Gastrocnemius medialis (tissue), 4 donors: Measurements from ENCODE around the gene ANO9. TPM values are rescaled to one million over a fixed set of nuclear protein-coding genes. Genes with fewer than 3 reads are reported as not detected.

ENCODE experiments used
- ATAC-seq, 2 donors: fragments of 150-250 bp; one replicate each; pipeline ENCODE4 v1.9.1; 2016
- DNase-seq, 2 donors: peaks; one replicate each; pipeline ENCODE4 v3.0.0-alpha.2; 2019
- H3K27ac ChIP-seq, 4 donors: fragments of 200-600 bp; sonication (generic); 1 replicate in 1 of 4; 2 replicates in 3 of 4; pipeline ENCODE4 v1.5.1; 2016 to 2018; ENCODE audit warnings: mild to moderate bottlenecking in 2 of 4, moderate library complexity in 1 of 4
- H3K27me3 ChIP-seq, 3 donors: fragments of 200-600 bp; sonication (generic) in 2 of 3; 1 replicate in 1 of 3; 2 replicates in 2 of 3; pipeline versions ENCODE4 v1.5.1 to v1.6.0; 2016 to 2019; ENCODE audit warnings: mild to moderate bottlenecking in 1 of 3, moderate library complexity in 1 of 3
- H3K36me3 ChIP-seq, 2 donors: fragments of 200-600 bp; sonication (generic) in 1 of 2; one replicate each; pipeline ENCODE4 v1.5.1; 2017 to 2018
- H3K4me1 ChIP-seq, 2 donors: fragments of 200-600 bp; sonication (generic) in 1 of 2; one replicate each; pipeline ENCODE4 v1.5.1; 2016 to 2017; ENCODE audit warnings: mild to moderate bottlenecking in 2 of 2
- H3K4me3 ChIP-seq, 4 donors: fragments of 200-600 bp; sonication (generic) in 3 of 4; 1 replicate in 1 of 4; 2 replicates in 3 of 4; pipeline ENCODE4 v1.5.1; 2016 to 2019; ENCODE audit warnings: mild to moderate bottlenecking in 2 of 4
- H3K9me3 ChIP-seq, 3 donors: fragments of 200-600 bp; sonication (generic) in 2 of 3; 1 replicate in 1 of 3; 2 replicates in 2 of 3; pipeline ENCODE4 v1.5.1; 2016 to 2019
- POLR2A ChIP-seq, 2 donors: fragments of 450-650 bp; IDR thresholded peaks; one replicate each; pipeline ENCODE4 v1.6.1; 2017; ENCODE audit warnings: antibody characterized with exemption in 2 of 2, mild to moderate bottlenecking in 2 of 2, moderate library complexity in 2 of 2
- in situ Hi-C, 4 donors: fragments of 200-750 bp; cut with MboI; loops; one replicate each; pipeline versions ENCODE4 v1.15.0 to v1.8.0; 2017; ENCODE audit warnings: low sequenced_read_pairs in 4 of 4
- intact Hi-C: fragments of 100-400 bp; cut with DNase I; formaldehyde crosslinking; loops from one replicate; pipeline ENCODE4 v1.15.1; 2023; ENCODE audit warnings: low total_unique reads
- total RNA-seq, 4 donors: library from RNA; depleted of rRNA; stranded (reverse); fragments of >200 nt; gene quantifications; one replicate each; pipeline versions ENCODE4 v1.1.0 to v1.2.3, GENCODE V29; 2016
- TF ChIP-seq, protein P1 (sequence below), 5 experiments: fragments of 450-650 bp in 3 of 5; fragments of 200-600 bp in 2 of 5; sonication (generic) in 2 of 5; IDR thresholded peaks in 4 of 5; conservative IDR thresholded peaks in 1 of 5; 1 replicate in 4 of 5; 2 replicates in 1 of 5; pipeline ENCODE4 v1.5.1; 2016 to 2019; ENCODE audit warnings: antibody characterized with exemption in 5 of 5, mild to moderate bottlenecking in 3 of 5, moderate library complexity in 3 of 5

The ANO9 gene
- total RNA-seq, 4 donors from 2014 or later = 0.23 to 0.41 TPM; not detected in 2

DNA sequence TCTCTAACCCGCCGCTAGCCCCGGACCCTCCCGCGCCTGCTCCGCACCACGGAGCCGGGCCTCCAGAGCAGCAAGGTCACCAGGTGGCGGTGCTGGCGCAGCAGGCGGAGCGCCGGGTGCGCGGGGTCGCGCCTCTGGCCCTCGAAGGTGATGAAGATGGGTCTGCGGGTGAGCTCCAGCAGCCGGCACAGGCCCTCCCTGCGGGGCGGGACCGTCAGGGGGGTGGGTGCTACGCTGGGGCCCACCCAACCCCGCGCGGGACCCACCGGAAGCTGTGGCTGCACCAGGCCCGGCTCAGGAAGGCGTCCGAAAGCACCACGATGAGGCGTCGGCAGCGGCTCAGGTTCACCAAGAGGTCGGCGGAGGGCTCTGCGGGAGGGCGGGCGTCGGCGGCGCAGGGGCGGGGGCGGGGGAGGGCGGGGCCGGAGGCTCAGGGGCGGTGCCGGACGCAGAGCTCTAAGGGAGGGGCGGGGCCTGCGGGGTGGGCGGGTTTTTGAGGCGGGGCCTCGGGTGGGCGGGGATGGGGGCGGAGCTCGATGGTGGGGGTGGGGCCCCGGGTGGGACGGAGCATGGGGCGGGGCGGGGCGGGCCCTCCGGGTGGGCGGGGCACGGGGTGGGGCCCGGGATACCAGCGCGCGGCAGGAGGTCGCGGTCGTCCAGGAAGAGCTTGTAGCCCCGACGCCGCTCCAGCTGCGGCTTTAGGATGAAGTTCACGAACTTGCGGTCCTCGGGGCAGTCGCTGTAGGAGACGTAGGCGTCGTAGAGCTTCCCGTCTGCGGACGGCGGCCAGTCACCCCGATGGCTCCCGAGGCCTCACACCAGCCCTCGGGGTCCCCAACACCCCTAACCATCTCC, 34.8 kb downstream of the ANO9 start:
- TF ChIP-seq POLR2A (IDR thresholded peaks at IDR 0.05) = no peak
- TF ChIP-seq, protein P1, sequence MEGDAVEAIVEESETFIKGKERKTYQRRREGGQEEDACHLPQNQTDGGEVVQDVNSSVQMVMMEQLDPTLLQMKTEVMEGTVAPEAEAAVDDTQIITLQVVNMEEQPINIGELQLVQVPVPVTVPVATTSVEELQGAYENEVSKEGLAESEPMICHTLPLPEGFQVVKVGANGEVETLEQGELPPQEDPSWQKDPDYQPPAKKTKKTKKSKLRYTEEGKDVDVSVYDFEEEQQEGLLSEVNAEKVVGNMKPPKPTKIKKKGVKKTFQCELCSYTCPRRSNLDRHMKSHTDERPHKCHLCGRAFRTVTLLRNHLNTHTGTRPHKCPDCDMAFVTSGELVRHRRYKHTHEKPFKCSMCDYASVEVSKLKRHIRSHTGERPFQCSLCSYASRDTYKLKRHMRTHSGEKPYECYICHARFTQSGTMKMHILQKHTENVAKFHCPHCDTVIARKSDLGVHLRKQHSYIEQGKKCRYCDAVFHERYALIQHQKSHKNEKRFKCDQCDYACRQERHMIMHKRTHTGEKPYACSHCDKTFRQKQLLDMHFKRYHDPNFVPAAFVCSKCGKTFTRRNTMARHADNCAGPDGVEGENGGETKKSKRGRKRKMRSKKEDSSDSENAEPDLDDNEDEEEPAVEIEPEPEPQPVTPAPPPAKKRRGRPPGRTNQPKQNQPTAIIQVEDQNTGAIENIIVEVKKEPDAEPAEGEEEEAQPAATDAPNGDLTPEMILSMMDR (IDR thresholded peaks at IDR 0.05 in 4 of 5, conservative IDR thresholded peaks at IDR 0.05 in 1 of 5) = peak in 4 of 5 experiments; percentile 3 to 28 (median 20)
- H3K4me1 ChIP-seq = peaks cover 0 to 10% of the 10 kb centered on the region in 2 donors
- in situ Hi-C loops (no loop called here), intact Hi-C loops (loop anchor here (1.0 to 5.0 kb wide), 3 partner anchors 41 to 111 kb away; partner anchors contain the start of gene RNH1)
- H3K27ac ChIP-seq = peak overlapping the region; percentile 47 to 76 (median 59)
- no peaks in the 10 kb centered on the region for H3K36me3 ChIP-seq
- ATAC-seq (peak; percentile 67 to 79), DNase-seq (peak; percentile 40 to 69)
- peaks cover 3 to 41% (median 4%) of the 10 kb centered on the region in 3 donors for H3K27me3 ChIP-seq
- H3K9me3 ChIP-seq = no peaks in the 10 kb centered on the region
- H3K4me3 ChIP-seq = peak overlapping the region; percentile 57 to 85 (median 67)

DNA sequence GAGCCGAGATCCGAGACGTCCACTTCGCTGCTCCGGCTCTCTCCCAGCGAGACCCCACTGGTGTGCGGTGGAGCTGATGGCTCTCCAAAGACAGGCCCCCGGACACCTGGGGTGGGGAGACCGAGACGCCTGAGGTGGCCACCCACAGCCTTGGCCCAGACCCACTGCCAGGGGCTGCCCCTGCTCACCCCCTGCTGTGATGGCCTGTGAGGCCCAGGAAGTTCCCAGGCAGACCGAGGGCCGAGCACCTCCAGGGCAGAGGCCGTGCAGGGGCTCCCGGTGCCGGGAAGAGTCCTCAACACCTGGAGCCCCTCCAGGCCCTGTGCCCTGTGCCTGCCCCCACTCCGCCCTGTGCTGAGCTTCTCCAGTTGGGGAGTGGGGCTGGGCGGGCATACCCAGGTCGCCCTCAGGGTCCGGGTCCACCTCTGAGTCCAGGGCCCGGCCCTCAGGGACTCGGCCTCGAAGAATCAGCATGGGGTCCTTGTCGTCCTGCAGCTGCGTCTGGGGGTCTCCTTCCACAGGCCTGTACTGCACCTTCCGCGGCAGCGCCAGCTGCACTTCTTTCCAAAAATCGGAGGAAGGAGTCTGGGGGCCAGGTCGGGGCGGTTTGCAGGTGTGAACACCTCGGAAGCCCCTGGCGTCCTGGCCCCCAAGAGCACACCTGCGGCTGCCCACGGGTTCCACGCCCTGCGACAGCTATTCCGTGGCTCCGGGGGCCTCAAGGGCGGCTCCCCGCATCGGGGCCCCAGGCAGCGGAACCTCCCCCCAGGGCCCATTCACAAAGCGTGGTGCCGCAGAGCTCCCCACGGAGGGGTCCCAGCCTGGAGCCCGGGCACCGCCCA, 35.6 kb downstream of the ANO9 start:
- Histone ChIP-seq H3K27ac (peak overlapping the region; percentile 47 to 76 (median 59)), H3K27me3 (peaks cover 3 to 41% (median 4%) of the 10 kb centered on the region in 3 donors), H3K36me3 (no peaks in the 10 kb centered on the region), H3K4me3 (peak overlapping the region; percentile 57 to 85 (median 67)), H3K9me3 (no peaks in the 10 kb centered on the region), H3K4me1 (peaks cover 0 to 10% of the 10 kb centered on the region in 2 donors)
- intact Hi-C loops = loop anchor here (5.0 kb wide), 1 partner anchor 101 kb away; the partner anchor contains the start of gene RNH1
- no peak for DNase-seq
- no peak for TF ChIP-seq POLR2A (IDR thresholded peaks at IDR 0.05)
- TF ChIP-seq, protein P1 (IDR thresholded peaks at IDR 0.05 in 4 of 5, conservative IDR thresholded peaks at IDR 0.05 in 1 of 5) = no peak
- ATAC-seq = no peak
- in situ Hi-C loops = no loop called here

DNA sequence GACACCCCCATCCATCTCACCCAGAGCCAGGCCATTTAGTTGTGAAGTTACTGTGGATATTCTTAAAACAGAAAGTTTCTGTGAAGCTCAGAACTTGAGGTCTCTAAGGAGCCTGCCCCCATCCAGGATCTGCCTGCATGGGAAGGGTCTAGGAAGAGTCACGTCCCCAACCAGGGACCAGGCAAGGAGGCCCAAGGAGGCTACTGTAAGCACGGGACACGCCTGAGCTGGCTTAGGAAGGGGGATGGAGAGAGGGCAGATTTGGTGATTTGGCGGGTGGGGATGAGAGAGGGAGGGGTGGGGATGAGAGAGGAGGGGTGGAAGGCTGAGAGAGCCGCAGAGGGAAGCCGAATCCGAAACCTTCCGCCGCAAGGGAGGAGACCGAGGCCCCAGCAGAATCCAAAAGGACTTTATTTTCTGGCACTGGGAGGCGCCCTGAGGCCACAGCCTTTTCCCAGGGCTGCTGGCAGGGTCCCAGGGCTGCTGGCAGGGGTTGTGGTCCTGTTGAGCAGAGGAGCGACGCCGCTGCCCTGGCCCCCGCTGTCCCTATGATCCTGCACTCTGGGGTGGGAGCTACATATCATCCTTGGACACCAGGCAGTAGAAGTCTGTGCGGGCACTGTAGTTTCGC, 36.4 kb downstream of the ANO9 start:
- Histone ChIP-seq H3K27ac (no peak overlapping the region), H3K36me3 (no peaks in the 10 kb centered on the region), H3K27me3 (peaks cover 3 to 41% (median 4%) of the 10 kb centered on the region in 3 donors), H3K4me1 (peaks cover 0 to 10% of the 10 kb centered on the region in 2 donors), H3K4me3 (no peak overlapping the region), H3K9me3 (no peaks in the 10 kb centered on the region)
- ATAC-seq (no peak), DNase-seq (no peak)
- in situ Hi-C loops = no loop called here
- intact Hi-C loops = loop anchor here (5.0 kb wide), 1 partner anchor 102 kb away; the partner anchor contains the start of gene RNH1
- TF ChIP-seq POLR2A (IDR thresholded peaks at IDR 0.05) = no peak
- TF ChIP-seq, protein P1 (IDR thresholded peaks at IDR 0.05 in 4 of 5, conservative IDR thresholded peaks at IDR 0.05 in 1 of 5) = no peak

DNA sequence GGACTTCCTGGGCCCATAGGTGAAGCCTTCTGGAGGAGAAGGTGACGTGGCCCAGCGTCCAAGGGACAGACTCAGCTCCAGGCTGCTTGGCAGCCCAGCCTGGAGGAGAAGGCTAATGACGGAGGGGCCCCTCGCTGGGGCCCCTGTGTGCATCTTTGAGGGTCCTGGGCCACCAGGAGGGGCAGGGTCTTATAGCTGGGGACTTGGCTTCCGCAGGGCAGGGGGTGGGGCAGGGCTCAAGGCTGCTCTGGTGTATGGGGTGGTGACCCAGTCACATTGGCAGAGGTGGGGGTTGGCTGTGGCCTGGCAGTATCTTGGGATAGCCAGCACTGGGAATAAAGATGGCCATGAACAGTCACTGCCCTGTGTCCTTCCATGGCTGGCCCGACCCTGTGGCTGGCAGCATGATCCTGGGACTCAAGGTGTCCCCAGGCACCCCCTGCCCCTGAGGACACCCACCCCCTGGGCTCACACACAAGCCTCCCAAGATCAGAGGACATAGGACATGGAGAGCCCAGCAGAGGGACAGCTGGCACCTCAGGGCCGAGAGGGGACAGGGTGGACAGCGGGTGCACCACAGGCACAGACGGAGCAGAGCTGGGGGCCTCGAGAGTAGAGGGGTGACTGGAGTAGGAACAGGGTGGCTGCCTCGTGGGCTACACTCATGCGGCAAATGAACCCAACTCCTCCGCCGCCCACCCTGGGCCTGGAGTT, 37.1 kb downstream of the ANO9 start:
- TF ChIP-seq POLR2A (IDR thresholded peaks at IDR 0.05) = no peak
- TF ChIP-seq, protein P1 (IDR thresholded peaks at IDR 0.05 in 4 of 5, conservative IDR thresholded peaks at IDR 0.05 in 1 of 5) = no peak
- no peak overlapping the region for H3K4me3 ChIP-seq
- peaks cover 4 to 46% (median 10%) of the 10 kb centered on the region in 3 donors for H3K27me3 ChIP-seq
- H3K9me3 ChIP-seq = no peaks in the 10 kb centered on the region
- peaks cover 0 to 10% of the 10 kb centered on the region in 2 donors for H3K4me1 ChIP-seq
- H3K27ac ChIP-seq = no peak overlapping the region
- no peak for DNase-seq
- intact Hi-C loops = loop anchor here (5.0 kb wide), 1 partner anchor 103 kb away; the partner anchor contains the start of gene RNH1
- no peak for ATAC-seq
- in situ Hi-C loops = no loop called here
- no peaks in the 10 kb centered on the region for H3K36me3 ChIP-seq
